IPS-15b (cell line): ENCODE measurements around the gene CNTLN.
"Not testable (repeated sequence)": the region's sequence is repeated elsewhere in the genome, so short reads cannot be mapped to it uniquely, and the experiment has no call there.

Experiments
- H3K27me3 ChIP-seq: one replicate; pipeline ENCODE4 v1.6.1; 2013; ENCODE audit warnings: low read length; ENCODE audit not compliant: control insufficient read depth, insufficient read depth
- H3K36me3 ChIP-seq: one replicate; pipeline ENCODE4 v1.6.1; 2013; ENCODE audit warnings: low read length; ENCODE audit not compliant: control insufficient read depth, insufficient read depth
- H3K4me1 ChIP-seq: one replicate; pipeline ENCODE4 v1.6.1; 2013; ENCODE audit warnings: mild to moderate bottlenecking, low read length; ENCODE audit not compliant: control insufficient read depth, insufficient read depth
- H3K4me3 ChIP-seq: one replicate; pipeline ENCODE4 v1.5.1; 2013; ENCODE audit warnings: low read depth, low read length
- H3K9ac ChIP-seq: one replicate; pipeline ENCODE4 v1.6.1; 2013; ENCODE audit warnings: low read depth, mild to moderate bottlenecking, low read length
- H3K9me3 ChIP-seq: one replicate; pipeline ENCODE4 v1.6.1; 2013; ENCODE audit warnings: mild to moderate bottlenecking, low read length; ENCODE audit not compliant: control insufficient read depth, insufficient read depth

Gene CNTLN

DNA sequence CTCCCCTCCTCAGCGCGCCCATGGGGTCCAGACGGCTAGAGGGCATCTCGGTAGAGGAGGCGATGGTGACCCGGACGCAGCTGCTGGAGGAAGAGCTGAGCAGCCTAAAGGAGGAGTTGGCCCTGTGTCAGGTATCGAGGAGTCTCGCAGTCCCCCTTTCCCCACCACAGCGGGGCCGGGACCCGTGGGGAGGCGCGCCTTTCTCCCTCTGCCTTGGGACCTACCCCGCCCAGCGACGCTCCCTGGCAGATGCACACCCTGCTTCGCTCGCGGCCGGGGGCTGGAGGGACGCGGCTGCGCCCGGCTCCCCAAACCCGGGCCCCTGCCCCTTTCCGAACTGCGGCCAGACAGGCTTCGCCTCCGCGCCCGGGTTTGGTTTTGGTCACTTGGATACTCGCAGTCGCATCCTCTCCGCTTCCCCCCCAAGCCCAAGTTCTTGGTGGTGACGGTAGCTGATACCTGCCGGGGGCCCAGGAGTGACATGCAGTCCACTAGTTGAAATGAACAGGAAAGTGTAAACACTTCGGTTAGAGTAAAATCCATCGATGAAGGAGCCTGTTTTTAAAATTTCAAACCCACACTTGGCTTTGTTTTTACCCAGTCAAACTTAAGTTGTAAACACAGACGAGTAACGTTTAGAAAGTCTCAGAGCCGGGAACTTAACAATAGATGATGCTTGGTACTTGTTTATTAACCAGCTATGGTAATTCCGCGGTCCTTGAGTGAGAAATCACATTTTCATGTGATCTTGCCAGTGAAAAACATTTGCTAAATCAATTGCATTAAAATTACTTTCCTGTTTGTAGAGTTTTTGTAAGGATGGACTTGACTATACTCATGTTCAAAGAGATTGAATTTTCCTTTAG lies 688 bp downstream of the CNTLN start:
- peaks cover 12% of the 10 kb centered on the region for H3K27me3 ChIP-seq
- H3K9ac ChIP-seq = peak overlapping the region; percentile 75
- H3K4me3 ChIP-seq = peak overlapping the region; percentile 77
- H3K4me1 ChIP-seq = peaks cover 3% of the 10 kb centered on the region
- H3K9me3 ChIP-seq = no peaks in the 10 kb centered on the region
- H3K36me3 ChIP-seq = no peaks in the 10 kb centered on the region

- Histone ChIP-seq H3K36me3 (no peaks in the 10 kb centered on the region), H3K9me3 (no peaks in the 10 kb centered on the region), H3K4me1 (peaks cover 3% of the 10 kb centered on the region), H3K9ac (no peak overlapping the region), H3K4me3 (no peak overlapping the region), H3K27me3 (peaks cover 12% of the 10 kb centered on the region)
These were observed 2.7 kb downstream of the CNTLN start for GRCh38 chr9:17137566-17137965.

DNA sequence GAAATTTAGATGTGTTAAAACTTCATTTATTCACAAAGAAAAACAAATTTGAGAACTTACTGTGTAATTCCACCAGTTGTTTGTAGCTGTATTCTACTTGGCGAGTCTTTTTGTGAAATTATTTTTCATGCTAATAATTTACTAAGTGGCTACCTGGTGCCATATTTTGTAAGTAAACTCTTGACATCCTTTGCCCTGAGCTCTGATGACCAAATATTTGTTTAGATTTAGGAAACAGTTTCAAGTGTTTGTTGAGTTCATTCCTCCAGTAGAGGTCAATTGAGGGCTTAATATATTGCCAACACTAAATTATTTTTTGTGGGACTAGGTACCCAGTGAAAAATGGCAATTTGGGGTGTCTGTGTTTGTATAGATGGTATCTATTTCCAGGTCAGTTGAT lies 3.7 kb downstream of the CNTLN start:
- H3K9ac ChIP-seq = no peak overlapping the region
- H3K4me1 ChIP-seq = peaks cover 3% of the 10 kb centered on the region
- peaks cover 11% of the 10 kb centered on the region for H3K27me3 ChIP-seq
- no peaks in the 10 kb centered on the region for H3K9me3 ChIP-seq
- H3K36me3 ChIP-seq = no peaks in the 10 kb centered on the region
- no peak overlapping the region for H3K4me3 ChIP-seq

DNA sequence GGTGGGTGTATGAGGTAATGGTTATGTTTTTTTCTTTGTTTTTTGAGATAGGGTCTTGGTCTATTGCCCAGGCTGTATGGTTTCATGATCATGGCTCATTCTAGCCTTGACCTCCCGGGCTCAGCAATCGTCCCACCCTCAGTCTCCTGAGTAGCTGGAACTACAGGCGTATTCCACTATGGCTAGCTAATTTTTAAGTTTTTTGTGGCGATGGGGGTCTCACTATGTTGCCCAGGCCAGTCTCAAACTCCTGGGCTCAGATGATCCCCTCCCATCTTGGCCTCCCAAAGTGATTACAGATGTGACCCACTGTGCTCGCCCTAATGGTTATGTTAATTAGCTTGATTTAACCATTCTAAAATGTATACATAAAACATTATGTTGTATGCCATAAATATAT lies 5.6 kb downstream of the CNTLN start:
- no peaks in the 10 kb centered on the region for H3K9me3 ChIP-seq
- no peak overlapping the region for H3K4me3 ChIP-seq
- H3K27me3 ChIP-seq = no peaks in the 10 kb centered on the region
- H3K36me3 ChIP-seq = no peaks in the 10 kb centered on the region
- no peak overlapping the region for H3K9ac ChIP-seq
- no peaks in the 10 kb centered on the region for H3K4me1 ChIP-seq

DNA sequence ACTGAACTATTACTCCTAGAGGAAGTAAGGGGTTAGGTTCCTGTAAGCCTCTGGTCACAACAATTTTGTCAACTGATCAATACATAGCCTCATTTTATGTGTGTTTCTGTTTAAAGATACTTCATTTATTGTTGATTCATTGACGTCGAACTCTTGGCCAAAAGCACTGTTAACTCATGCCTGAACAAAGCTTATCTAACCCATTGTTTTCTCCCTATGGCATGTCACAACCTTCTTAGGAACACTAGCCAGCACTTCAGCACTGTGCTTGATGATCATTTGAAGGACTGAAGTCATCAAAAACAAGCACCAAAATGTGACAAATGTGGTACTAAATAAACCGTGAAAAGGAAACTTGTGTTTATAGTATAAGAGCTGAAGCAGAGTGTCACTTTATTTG lies 13.5 kb downstream of the CNTLN start:
- no peaks in the 10 kb centered on the region for H3K36me3 ChIP-seq
- no peaks in the 10 kb centered on the region for H3K9me3 ChIP-seq
- H3K27me3 ChIP-seq = no peaks in the 10 kb centered on the region
- H3K4me1 ChIP-seq = no peaks in the 10 kb centered on the region
- H3K9ac ChIP-seq = no peak overlapping the region
- H3K4me3 ChIP-seq = no peak overlapping the region

DNA sequence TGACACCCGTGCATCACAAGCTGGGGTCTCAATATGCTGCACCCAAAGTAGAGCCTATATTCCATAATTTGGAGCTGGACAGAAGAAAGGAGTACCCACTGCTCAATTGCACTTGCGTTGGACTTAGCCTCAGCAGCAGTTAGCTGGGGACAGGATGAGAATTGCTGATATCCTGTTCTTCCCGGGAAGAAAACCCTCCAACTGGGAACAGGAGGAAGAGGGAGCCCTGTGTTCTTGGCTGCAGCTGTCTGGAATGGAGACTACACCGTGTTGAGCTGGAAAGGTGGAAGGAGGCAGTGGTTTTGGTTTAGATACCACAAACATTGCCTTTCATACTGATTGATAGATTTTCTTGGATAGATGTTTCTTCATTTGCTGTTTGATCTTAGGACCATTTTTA lies 24.6 kb downstream of the CNTLN start:
- Histone ChIP-seq H3K4me3 (no peak overlapping the region), H3K4me1 (peaks cover 3% of the 10 kb centered on the region), H3K27me3 (no peaks in the 10 kb centered on the region), H3K9me3 (no peaks in the 10 kb centered on the region), H3K9ac (no peak overlapping the region), H3K36me3 (peaks cover 2% of the 10 kb centered on the region)

- Histone ChIP-seq H3K9ac (no peak overlapping the region), H3K27me3 (no peaks in the 10 kb centered on the region), H3K36me3 (no peaks in the 10 kb centered on the region), H3K4me1 (peaks cover 3% of the 10 kb centered on the region), H3K9me3 (no peaks in the 10 kb centered on the region), H3K4me3 (no peak overlapping the region)
These were observed 25.5 kb downstream of the CNTLN start for GRCh38 chr9:17160327-17160726.

- Histone ChIP-seq H3K36me3 (no peaks in the 10 kb centered on the region), H3K9me3 (no peaks in the 10 kb centered on the region), H3K4me3 (no peak overlapping the region), H3K9ac (no peak overlapping the region), H3K27me3 (no peaks in the 10 kb centered on the region), H3K4me1 (no peaks in the 10 kb centered on the region)
These were observed 30.9 kb downstream of the CNTLN start for GRCh38 chr9:17165764-17166163.

DNA sequence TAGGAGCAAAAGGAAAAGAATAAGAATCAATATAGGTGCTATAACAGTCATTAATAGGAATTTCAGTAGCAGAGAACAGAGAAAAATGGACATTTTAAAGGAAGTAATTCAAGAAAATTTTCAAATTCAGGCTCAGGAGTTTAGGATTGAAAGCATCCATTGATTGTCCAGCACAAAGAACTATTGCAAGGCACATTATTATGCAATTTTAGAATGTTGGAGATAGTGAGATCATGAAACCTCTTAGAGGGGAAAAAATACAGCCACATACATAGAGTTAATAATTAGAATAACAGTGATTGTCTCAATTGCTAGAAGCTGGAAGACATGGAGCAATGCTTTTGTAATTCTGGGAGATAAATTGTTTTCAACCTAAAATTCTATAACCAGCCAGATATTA lies 31.5 kb downstream of the CNTLN start:
- H3K4me3 ChIP-seq = no peak overlapping the region
- no peaks in the 10 kb centered on the region for H3K9me3 ChIP-seq
- H3K4me1 ChIP-seq = no peaks in the 10 kb centered on the region
- H3K36me3 ChIP-seq = no peaks in the 10 kb centered on the region
- no peaks in the 10 kb centered on the region for H3K27me3 ChIP-seq
- no peak overlapping the region for H3K9ac ChIP-seq

- Histone ChIP-seq H3K36me3 (no peaks in the 10 kb centered on the region), H3K9me3 (no peaks in the 10 kb centered on the region), H3K4me1 (no peaks in the 10 kb centered on the region), H3K4me3 (no peak overlapping the region), H3K9ac (no peak overlapping the region), H3K27me3 (no peaks in the 10 kb centered on the region)
These were observed 36.7 kb downstream of the CNTLN start for GRCh38 chr9:17171309-17172094.

DNA sequence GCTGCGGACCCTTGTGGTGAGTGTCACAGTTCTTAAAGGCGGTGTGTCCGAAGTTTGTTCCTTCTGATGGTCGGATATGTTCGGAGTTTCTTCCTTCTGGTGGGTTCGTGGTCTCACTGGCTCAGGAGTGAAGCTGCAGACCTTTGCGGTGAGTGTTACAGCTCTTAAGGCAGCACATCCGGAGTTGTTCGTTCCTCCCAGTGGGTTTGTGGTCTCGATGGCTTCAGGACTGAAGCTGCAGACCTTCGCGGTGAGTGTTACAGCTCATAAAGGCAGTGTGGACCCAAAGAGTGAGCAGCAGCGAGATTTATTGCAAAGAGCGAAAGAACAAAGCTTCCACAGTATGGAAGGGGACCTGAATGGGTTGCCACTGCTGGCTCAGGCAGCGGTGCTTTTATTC lies 42.7 kb downstream of the CNTLN start:
- H3K4me1 ChIP-seq, H3K4me3 ChIP-seq, H3K9me3 ChIP-seq, H3K36me3 ChIP-seq, H3K9ac ChIP-seq, H3K27me3 ChIP-seq: not testable (repeated sequence)

GRCh38 chr9:17185481-17186029 lies 50.7 kb downstream of the CNTLN start:
- Histone ChIP-seq H3K9me3 (no peaks in the 10 kb centered on the region), H3K9ac (no peak overlapping the region), H3K36me3 (no peaks in the 10 kb centered on the region), H3K27me3 (no peaks in the 10 kb centered on the region), H3K4me3 (no peak overlapping the region), H3K4me1 (no peaks in the 10 kb centered on the region)
